Activated naive CD4-positive, alpha-beta T cell treated with Interleukin-2 at 50 U/mL for 16 hours (primary cell): ENCODE results near the gene CD96.

ENCODE experiments used
- DNase-seq: peaks from one replicate; pipeline ENCODE4 v3.0.0-alpha.2; 2020

Gene CD96

DNA sequence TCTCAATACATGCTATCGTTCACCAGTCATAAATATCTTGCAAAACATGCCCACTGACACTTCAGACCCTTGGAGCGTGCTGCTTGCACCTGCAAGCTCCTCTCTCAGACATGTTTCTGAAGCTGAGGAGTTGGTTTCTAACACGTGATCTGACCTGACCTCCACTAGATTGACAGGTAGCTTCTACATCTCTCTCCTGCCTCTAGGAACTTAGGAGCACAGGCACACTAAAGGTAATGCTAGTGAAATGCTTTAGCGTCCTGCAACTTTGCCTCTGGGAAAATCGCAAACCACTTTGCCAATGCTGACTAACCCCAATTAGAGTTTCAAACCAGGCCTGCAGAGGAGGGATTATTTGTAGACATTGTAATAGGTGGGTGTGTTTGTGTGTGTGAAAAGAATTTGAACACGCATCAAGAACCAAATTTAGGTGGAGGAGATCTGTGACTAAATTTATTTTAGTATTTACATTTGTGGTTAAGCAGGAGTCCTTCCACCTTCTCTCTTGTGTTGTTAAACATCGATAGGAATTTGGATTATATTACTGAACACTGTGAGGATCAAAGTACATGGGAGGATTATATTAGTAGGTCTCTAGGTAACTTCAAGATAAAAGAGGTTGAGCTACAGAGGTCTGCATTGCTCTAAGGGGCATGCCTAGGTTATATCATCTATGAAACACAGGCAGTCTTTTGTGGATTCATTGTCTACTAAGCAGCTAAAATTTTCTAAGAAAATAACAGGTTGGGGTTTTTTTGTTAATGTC lies 139.8 kb downstream of the CD96 start:
- no peak for DNase-seq

DNA sequence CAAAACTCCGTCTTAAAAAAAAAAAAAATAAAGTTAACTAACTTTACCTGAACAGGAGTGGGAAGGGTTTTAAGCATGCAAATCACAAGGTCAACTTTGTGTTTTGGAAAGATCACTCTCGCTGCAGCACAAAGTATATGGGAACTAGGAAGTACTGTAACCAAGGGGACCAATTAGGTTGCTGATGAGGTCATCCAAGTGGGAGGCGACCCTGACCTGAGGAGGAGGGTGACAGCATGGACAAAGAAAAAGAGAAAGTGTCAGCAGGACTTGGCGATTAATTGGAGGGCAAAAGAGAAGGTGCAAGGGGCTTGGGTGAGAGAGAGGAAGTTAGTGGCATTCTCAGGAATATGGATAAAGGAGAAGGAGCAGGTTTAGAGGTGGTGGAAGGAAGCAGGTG lies 142.6 kb downstream of the CD96 start:
- no peak for DNase-seq

DNA sequence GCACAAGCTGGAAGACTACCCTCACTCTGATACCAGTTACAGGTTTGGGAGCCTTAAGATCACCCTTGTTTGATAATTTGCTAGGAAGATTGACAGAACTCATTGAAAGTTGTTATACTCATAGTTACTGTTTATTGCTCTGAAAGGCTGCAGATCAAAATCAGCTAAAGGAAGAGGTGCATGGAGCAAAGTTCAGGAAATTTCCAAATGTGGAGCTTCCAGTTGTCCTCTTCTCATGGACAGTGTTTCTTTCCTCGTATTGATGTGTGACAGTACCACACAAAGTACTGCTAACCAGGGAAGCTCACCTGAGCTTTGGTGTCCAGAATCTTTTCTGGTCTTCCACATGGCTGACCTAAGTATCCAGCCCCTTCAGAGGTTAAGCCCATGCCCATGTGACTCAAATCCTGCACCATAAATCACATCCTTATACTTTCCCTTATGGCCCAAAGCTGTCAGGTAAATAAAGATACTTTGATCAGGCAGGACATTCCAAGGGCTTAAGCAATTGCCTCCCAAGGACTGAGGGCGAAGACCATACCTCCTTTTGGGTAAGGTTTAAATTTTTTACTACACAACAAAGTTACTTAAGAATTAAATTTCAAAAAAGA lies 146.3 kb downstream of the CD96 start:
- DNase-seq, result no peak

DNA sequence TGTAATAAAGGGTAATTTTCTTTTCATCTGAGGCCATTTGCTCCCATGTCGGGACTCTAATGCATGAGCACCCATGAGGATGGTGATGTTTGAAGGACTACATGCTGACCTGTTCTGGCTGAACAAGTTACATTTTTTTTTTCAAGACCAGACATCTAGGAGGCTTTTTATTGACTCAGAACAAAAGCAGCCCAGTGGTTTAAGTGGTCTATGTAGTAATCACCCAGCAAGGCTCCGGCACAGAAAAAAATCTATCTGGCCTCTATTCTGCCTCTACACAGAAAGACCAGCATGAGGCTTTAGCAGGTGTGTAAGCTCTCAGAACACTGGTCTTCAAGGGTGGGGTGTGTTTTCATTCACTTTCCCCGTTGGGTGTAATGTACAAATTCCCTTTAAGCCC lies 148.2 kb downstream of the CD96 start:
- DNase-seq, result no peak

DNA sequence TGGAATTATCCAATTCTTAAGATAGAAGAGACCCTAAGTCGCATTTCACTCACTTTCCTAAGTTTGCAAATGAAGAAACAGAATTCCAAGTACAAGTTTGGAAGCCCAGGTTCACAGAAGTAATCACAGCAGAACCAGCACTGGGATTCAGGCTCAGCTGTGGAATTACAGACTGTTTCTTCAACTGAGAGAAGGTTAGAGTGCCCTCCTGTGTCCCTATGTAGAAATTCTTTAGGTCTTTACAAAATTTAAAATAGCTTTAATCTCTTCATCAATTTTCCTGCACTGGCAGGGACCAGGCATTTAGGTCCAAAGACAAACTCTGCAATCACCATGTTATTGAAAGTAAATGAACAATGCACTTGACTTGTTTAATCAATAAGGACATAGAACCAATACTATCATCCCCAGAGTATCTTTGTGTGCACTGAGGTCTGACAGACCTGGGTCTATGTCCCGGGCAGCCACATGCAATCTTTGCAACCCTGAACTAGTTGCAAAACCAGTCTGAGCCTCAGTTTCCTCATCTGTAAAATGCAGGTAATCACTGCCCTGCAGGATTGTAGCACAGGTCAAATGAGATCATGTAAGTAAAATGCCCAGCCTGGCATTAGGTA lies 149.4 kb downstream of the CD96 start:
- no peak for DNase-seq

DNA sequence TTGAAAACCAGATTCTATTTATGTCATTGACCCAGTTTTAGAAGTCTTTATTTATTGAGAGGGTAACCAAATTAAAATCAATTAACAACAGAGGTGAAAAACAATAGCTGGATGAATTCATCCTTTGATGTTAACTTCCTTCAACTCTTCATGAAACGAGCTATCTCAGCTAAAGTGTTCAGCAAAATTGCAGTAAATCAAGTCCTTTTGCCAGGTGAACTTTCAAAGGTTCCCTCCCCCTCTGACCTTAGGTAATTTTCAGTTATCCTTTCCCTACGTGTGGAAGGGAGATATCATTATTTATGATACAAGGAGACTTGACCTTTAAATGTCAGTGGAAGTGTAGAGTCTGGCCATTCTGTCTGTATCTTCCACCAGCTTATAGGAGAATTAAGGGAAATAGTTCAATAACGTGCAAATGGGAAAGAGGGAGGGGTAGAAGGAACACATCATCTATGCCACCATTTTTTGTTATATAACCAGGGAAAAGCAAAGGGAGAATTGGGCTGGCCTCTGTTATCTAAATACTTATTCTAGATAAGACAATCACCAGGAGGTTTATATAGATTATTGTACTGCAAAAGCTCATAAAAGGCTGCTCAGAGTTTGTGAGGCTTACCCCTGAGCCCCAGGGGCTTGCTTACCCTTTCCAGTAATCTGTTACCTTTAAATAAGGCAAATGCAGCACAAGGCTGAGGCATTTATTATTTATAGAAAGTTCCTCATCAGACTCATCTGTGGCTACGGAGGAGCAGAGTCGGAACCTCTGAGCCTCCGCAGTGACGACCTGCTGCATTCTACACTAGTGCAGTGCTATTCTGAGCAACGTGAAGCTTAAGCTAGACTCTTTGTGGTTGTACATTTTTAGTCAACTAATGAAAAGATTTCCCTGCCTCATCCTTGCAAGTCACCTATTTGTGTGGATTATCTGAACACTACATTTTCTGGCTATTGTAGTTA lies 150.9 kb downstream of the CD96 start:
- DNase-seq, result no peak

DNA sequence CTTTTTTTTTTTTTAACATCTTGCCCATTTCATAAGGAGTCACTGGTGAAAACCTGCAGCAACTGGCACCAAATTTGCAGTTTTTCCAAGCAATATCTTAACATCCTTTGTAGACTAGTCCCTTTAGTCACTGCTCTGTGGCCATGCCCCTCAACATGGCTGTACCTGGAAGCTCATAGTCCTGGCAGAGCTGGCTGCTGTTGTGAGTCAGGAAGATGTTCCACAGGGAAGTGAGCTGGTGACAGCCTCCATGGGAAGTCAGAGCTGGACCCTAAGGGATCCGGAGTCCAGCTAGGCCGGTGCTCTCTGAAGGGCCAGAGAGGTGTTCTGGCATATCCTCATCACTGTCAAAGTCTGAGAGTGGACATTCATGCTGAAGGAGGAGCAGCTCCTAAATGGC lies 152.5 kb downstream of the CD96 start:
- no peak for DNase-seq

DNA sequence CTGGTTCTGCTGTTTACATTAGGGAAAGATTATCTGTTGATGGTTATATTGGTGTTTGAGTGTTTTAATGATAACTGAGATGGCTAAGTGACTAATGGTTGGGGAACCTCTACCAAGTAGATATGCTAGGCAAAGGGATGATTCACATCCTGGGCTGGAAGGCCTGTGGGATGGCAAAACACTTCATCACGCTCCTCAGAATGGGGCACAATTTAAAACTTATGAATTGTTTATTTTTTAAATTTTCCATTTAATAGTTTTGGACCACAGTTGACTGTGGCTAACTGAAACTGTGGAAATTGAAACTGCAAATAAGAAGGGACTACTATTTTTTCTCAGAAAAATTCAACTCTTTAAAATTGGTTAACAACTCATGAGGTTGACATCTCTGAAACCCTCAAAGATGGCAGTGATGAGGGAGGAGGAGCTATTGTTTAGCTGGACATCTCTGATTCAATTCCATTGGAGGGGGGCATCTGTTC lies 153.7 kb downstream of the CD96 start:
- peak; percentile 33 for DNase-seq

DNA sequence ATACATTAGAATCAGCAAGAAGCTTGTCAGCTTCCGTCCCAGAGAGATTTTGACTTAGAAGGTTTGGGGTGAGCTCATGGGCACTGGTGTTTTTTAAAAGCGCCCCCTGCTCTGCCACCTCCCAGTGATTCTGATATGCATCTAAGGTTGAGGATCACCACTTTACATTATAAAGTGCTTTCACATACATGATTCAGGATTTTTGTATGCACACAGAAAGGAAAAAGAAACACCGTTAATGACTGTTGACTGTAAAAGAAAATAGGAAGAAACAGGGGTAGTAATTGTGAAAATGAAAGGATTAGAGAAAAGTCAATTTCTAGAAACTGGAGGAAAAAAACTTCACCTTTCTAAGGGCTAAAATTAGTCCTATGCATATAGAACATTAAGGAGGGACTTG lies 158.1 kb downstream of the CD96 start:
- peak; percentile 11 for DNase-seq

DNA sequence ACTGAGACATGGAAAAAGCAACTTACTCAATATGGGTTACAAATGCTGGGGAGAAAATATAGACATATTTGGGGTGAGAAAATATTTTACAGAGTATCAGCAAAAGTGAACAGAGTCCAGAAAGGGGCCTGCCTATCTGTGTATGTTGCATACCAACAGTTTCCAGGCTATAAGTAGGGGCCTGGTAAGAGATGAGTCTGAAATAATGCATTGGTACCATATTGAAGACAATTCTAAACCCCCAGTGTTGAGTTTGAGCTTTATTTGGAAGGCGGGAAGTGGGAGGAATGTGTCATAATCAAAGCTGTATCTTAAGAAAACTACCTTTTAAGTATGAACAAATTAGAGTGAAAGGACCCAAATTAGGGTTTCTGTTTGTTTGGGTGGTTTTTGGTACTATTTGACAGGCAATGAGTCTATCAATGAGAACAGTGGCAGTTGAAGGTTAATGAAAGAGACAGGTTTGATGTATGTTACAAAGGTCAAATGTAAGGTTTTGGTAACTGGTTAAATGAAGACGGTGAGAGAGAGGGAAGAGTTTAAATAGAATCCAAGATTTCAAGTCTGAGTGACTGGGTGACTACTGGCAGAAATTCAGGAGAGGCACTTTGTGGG lies 159.4 kb downstream of the CD96 start:
- DNase-seq, result no peak
